GM13976 (cell line): ENCODE measurements around the gene FUZ.

Experiments
- DNase-seq: peaks from one replicate; pipeline ENCODE4 v3.0.0; 2012; ENCODE audit warnings: low spot score
- CTCF ChIP-seq: IDR thresholded peaks from 2 replicates; pipeline ENCODE4 v1.5.1; 2012; ENCODE audit warnings: borderline replicate concordance, mild to moderate bottlenecking; ENCODE audit not compliant: insufficient read depth; ENCODE audit errors: extremely low read depth, missing control alignments, control extremely low read depth
- in situ Hi-C: fragments of 300-500 bp; cut with MboI; formaldehyde crosslinking; loops from one replicate; pipeline ENCODE4 v1.12.0; 2022; ENCODE audit warnings: low sequenced_read_pairs, mixed read lengths, inconsistent platforms; ENCODE audit not compliant: unreplicated experiment

Gene FUZ

GRCh38 chr19:49775742-49776370 is 37.2 kb downstream of the FUZ start:
- in situ Hi-C loops = no loop called here
- no peak for TF ChIP-seq CTCF
- no peak for DNase-seq

DNA sequence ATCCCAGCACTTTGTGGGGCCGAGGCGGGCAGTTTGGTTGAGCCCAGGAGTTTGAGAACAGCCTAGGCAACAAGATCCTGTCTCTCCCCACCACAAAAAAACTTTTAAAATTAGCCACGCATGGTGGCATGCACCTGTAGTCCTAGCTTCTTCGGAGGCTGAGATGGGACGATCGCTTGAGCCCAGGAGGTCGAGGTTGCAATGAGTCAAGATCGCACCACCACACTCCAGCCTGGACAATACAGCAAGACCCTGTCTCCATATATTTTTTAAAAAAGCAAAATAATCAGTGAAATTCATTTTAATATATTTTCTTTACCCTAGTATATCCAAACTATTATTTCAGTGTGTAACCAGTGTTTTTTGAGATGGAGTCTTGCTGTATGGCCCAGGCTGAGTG is 38.1 kb downstream of the FUZ start:
- in situ Hi-C loops = no loop called here
- TF ChIP-seq CTCF = no peak
- no peak for DNase-seq

- no peak for TF ChIP-seq CTCF
- no peak for DNase-seq
- in situ Hi-C loops = no loop called here
Measured at GRCh38 chr19:49773663-49774350, 39.3 kb downstream of the FUZ start.

- DNase-seq = no peak
- TF ChIP-seq CTCF = no peak
- in situ Hi-C loops = no loop called here
Measured at GRCh38 chr19:49772850-49773432, 40.2 kb downstream of the FUZ start.

DNA sequence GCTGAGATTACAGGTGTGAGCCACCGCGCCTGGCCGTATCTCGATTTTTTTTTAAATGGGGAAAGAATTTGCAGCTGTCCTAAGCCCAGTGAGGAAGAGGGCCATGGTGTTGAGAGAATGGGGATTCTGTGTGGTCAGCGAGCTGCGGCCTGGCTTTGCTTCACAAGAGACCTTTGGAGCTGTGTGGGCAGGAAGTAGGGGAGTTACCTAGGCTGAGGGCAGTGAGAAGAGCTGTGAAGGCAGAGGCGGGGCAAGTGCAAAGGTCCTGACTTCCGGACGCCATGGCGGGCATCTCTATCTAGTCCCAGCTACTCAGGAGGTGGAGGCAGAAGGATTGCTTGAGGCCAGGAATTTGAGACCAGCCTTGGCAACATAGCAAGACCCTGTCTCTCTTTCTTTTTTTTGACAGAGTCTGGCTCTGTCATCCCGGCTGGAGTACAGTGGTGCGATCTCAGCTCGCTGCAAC is 41.4 kb downstream of the FUZ start:
- no peak for TF ChIP-seq CTCF
- in situ Hi-C loops = no loop called here
- no peak for DNase-seq

GRCh38 chr19:49770529-49770928 is 42.6 kb downstream of the FUZ start:
- no peak for DNase-seq
- in situ Hi-C loops = no loop called here
- TF ChIP-seq CTCF = no peak
